CD4-positive, alpha-beta T cell treated with Interferon alpha-2 for 1 hour (primary cell): ENCODE measurements around the gene IFIT1B.
A peak's percentile ranks its signal among the peaks of the same experiment; 100 is the strongest.

Source experiments
- DNase-seq, 2 donors: peaks; one replicate each; pipeline ENCODE4 v3.0.0-alpha.2; 2020 to 2022

Gene IFIT1B

DNA sequence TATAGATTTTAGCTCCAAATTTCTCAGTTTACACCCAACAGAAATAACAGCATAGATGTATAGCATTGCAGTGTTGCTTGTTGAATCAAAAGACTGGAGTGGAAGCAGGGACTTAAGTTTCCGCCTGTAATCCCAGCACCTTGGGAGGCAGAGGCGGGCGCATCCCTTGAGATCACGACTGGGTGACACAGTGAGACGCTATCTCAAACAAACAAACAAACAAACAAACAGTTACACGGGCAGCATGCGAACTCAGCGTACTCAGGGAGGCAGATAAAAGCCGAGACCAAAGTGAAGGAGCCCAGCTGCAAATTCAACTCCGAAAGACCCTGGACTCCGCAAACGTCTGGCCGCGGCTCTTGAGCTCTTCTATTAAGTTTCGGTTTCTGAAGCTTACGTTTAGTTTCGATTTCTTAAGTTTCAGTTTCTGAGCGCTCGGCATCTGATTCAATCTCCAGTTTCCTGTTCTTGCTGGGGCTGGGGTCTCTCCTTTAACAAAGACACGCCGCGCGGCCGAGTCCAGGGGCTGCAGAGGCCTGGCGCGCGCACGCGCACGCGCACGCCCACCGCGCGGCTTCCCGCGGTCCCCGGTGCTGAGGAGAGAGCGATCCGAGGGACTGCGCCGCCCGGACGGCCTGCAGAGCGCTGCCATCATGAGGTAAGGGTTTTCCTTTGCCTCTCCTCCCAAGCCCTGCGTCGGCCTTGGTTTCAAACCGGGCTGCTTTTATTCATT lies 36.5 kb downstream of the IFIT1B start, which contains the start of gene IFIT5:
Gene IFIT5 (plus strand): TSS at position 423 of the 733 bp plus-strand sequence. CDS start 231 bp downstream, at position 654.
- peak; percentile 86 to 94 for DNase-seq

- peak; percentile 68 to 80 for DNase-seq
These were observed 37.3 kb downstream of the IFIT1B start for GRCh38 chr10:89414879-89415821.

DNA sequence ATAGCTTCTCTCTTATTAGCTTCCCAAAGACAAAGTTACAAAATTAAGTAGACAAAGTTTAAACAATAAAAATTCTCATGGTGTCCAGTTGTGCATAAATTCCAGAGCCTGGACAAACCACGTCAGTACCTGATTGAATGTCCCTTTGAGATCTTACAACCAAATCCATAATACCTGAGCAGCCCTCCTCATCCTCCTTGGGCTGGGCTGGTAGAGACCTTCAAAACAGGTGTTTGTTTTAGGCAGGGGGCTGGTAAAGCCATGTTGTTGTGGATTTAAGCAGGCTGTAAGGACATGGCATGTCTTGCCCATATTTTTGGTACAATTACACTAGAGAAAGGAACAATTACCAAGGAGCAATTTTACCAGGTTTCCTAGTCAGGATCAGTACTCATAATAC lies 38.6 kb downstream of the IFIT1B start:
- DNase-seq: no peak

GRCh38 chr10:89419548-89419947 lies 41.7 kb downstream of the IFIT1B start:
- peak; percentile 31 to 65 for DNase-seq

DNA sequence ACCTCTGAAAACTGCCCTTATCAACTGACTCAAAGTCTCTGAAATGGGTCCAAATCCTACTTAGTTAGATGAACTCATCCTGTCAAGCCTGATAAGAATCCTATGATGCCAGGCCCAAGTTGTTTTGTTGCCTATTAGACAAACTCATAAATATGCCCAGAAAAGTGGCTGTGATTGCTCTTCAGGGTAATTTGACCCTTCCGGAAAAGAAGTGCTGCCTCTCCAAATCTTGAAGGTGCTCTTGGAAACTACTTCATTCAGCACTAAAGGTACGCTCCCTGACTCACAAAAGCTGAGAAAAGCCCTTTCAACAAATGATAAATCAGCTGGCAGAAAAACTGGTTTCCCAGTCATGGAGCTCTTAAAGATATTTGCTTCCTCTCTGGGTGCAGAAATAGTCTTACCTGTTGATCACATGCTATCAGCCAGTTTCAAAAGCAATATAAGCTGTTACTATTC lies 43.2 kb downstream of the IFIT1B start:
- no peak for DNase-seq

- no peak for DNase-seq
These were observed 47.1 kb downstream of the IFIT1B start for GRCh38 chr10:89425000-89425399.

GRCh38 chr10:89426230-89426868 lies 48.5 kb downstream of the IFIT1B start:
- peak in 1 of 2 donors; percentile 49 for DNase-seq

GRCh38 chr10:89427629-89428028 lies 49.8 kb downstream of the IFIT1B start:
- DNase-seq: no peak

GRCh38 chr10:89428877-89429276 lies 51.0 kb downstream of the IFIT1B start:
- no peak for DNase-seq

GRCh38 chr10:89431977-89432376 lies 54.1 kb downstream of the IFIT1B start:
- no peak for DNase-seq
